Parathyroid adenoma (tissue), 2 donors: ENCODE measurements around the gene COLEC12.

Source experiments
- H2AFZ ChIP-seq: fragments of 300-600 bp; sonication (generic); one replicate; pipeline ENCODE4 v1.7.0; 2017; ENCODE audit warnings: antibody characterized with exemption, mild to moderate bottlenecking
- H3K27ac ChIP-seq: fragments of 300-600 bp; sonication (generic); one replicate; pipeline ENCODE4 v1.7.0; 2017
- H3K27me3 ChIP-seq: fragments of 300-600 bp; sonication (generic); one replicate; pipeline ENCODE4 v1.7.0; 2017; ENCODE audit warnings: low read length; ENCODE audit not compliant: control insufficient read depth, insufficient read depth
- H3K36me3 ChIP-seq: fragments of 300-600 bp; sonication (generic); one replicate; pipeline ENCODE4 v1.7.0; 2017; ENCODE audit warnings: low read length; ENCODE audit not compliant: control insufficient read depth, insufficient read depth
- H3K4me1 ChIP-seq: fragments of 300-600 bp; sonication (generic); one replicate; pipeline ENCODE4 v1.7.0; 2017; ENCODE audit warnings: control low read depth
- H3K4me2 ChIP-seq: fragments of 300-600 bp; sonication (generic); one replicate; pipeline ENCODE4 v1.7.0; 2017; ENCODE audit warnings: low read length
- H3K4me3 ChIP-seq: fragments of 300-600 bp; sonication (generic); one replicate; pipeline ENCODE4 v1.7.0; 2017; ENCODE audit warnings: low read depth, low read length
- H3K79me2 ChIP-seq: fragments of 300-600 bp; sonication (generic); one replicate; pipeline ENCODE4 v1.7.0; 2017; ENCODE audit warnings: control low read depth
- H3K9ac ChIP-seq: fragments of 300-600 bp; sonication (generic); one replicate; pipeline ENCODE4 v1.7.0; 2017; ENCODE audit warnings: mild to moderate bottlenecking
- H3K9me3 ChIP-seq: fragments of 300-600 bp; sonication (generic); one replicate; pipeline ENCODE4 v1.7.0; 2017; ENCODE audit warnings: low read length; ENCODE audit not compliant: control insufficient read depth
- TF ChIP-seq, protein P1 (sequence below): fragments of 300-600 bp; sonication (generic); IDR thresholded peaks from one replicate; pipeline ENCODE4 v1.7.0; 2017; ENCODE audit warnings: antibody characterized with exemption, mild to moderate bottlenecking
- donor health status: primary hyperparathyroidism.

Gene COLEC12

GRCh38 chr18:319720-320119 lies 180.8 kb downstream of the COLEC12 start:
- Histone ChIP-seq H3K4me1 (no peaks in the 10 kb centered on the region), H3K36me3 (no peaks in the 10 kb centered on the region), H2AFZ (no peak overlapping the region), H3K9ac (no peak overlapping the region), H3K27me3 (no peaks in the 10 kb centered on the region), H3K4me3 (no peak overlapping the region), H3K4me2 (no peak overlapping the region), H3K27ac (no peak overlapping the region), H3K79me2 (no peaks in the 10 kb centered on the region), H3K9me3 (no peaks in the 10 kb centered on the region)
- TF ChIP-seq, protein P1, sequence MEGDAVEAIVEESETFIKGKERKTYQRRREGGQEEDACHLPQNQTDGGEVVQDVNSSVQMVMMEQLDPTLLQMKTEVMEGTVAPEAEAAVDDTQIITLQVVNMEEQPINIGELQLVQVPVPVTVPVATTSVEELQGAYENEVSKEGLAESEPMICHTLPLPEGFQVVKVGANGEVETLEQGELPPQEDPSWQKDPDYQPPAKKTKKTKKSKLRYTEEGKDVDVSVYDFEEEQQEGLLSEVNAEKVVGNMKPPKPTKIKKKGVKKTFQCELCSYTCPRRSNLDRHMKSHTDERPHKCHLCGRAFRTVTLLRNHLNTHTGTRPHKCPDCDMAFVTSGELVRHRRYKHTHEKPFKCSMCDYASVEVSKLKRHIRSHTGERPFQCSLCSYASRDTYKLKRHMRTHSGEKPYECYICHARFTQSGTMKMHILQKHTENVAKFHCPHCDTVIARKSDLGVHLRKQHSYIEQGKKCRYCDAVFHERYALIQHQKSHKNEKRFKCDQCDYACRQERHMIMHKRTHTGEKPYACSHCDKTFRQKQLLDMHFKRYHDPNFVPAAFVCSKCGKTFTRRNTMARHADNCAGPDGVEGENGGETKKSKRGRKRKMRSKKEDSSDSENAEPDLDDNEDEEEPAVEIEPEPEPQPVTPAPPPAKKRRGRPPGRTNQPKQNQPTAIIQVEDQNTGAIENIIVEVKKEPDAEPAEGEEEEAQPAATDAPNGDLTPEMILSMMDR: no peak

GRCh38 chr18:318791-319291 lies 181.7 kb downstream of the COLEC12 start:
- Histone ChIP-seq H3K9me3 (no peaks in the 10 kb centered on the region), H3K27me3 (no peaks in the 10 kb centered on the region), H3K4me1 (no peaks in the 10 kb centered on the region), H2AFZ (no peak overlapping the region), H3K79me2 (no peaks in the 10 kb centered on the region), H3K36me3 (no peaks in the 10 kb centered on the region), H3K9ac (no peak overlapping the region), H3K4me3 (no peak overlapping the region), H3K27ac (no peak overlapping the region), H3K4me2 (no peak overlapping the region)
- TF ChIP-seq, protein P1: no peak

DNA sequence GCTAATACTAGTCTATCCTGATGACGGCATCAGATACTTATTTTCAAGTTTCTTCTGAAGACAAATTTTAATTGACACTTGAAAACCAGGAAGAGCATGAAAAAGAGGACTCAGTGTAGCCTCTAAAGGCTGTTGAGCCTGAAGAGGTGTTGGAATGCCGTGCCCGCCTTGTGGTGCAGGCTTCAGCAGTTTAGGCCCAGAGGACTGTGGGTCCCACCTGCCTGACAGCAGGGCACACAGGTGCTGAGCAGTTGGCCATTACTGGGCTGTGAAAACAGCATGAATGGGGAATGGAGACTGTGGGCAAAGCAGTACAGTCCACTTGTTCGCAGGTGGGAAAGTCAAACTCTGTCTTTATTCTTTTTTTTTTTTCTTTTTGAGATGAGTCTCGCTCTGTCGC lies 182.9 kb downstream of the COLEC12 start:
- Histone ChIP-seq H3K9me3 (no peaks in the 10 kb centered on the region), H3K4me1 (no peaks in the 10 kb centered on the region), H3K4me3 (no peak overlapping the region), H2AFZ (no peak overlapping the region), H3K9ac (no peak overlapping the region), H3K4me2 (no peak overlapping the region), H3K79me2 (no peaks in the 10 kb centered on the region), H3K36me3 (no peaks in the 10 kb centered on the region), H3K27me3 (no peaks in the 10 kb centered on the region), H3K27ac (no peak overlapping the region)
- TF ChIP-seq, protein P1: no peak

- H3K36me3 ChIP-seq: no peaks in the 10 kb centered on the region
- no peak overlapping the region for H3K9ac ChIP-seq
- no peaks in the 10 kb centered on the region for H3K4me1 ChIP-seq
- H2AFZ ChIP-seq: no peak overlapping the region
- no peaks in the 10 kb centered on the region for H3K27me3 ChIP-seq
- no peak overlapping the region for H3K4me2 ChIP-seq
- TF ChIP-seq, protein P1: no peak
- no peaks in the 10 kb centered on the region for H3K9me3 ChIP-seq
- no peaks in the 10 kb centered on the region for H3K79me2 ChIP-seq
- H3K27ac ChIP-seq: no peak overlapping the region
- H3K4me3 ChIP-seq: no peak overlapping the region
These were observed 184.1 kb downstream of the COLEC12 start for GRCh38 chr18:316393-316792.

DNA sequence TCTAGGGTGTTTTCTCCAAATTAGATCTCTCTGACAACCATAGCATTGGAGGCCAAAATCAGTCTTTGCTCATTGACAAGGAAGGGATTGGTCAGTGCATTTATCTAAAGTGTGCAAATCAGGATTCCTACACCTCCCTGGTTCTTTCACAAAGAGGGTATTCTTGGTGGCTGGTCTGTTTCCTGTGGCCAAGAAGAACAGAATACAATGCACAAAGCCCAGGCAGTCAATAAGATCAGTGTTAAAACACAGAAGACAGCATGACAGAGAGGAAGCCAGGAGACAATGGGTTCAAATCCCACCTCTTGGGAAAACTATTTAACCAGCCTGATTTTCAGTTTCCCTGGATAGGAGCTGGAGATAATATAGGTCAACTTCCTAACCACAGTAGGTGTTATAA lies 186.6 kb downstream of the COLEC12 start:
- H3K36me3 ChIP-seq: no peaks in the 10 kb centered on the region
- H3K27me3 ChIP-seq: no peaks in the 10 kb centered on the region
- H3K79me2 ChIP-seq: no peaks in the 10 kb centered on the region
- no peak overlapping the region for H3K27ac ChIP-seq
- no peak overlapping the region for H3K9ac ChIP-seq
- no peaks in the 10 kb centered on the region for H3K9me3 ChIP-seq
- H3K4me3 ChIP-seq: no peak overlapping the region
- TF ChIP-seq, protein P1: no peak
- no peak overlapping the region for H2AFZ ChIP-seq
- no peak overlapping the region for H3K4me2 ChIP-seq
- no peaks in the 10 kb centered on the region for H3K4me1 ChIP-seq
